ENCODE results near the gene TMEM150A. TPM values are rescaled to one million over a fixed set of nuclear protein-coding genes. Genes with fewer than 3 reads are reported as not detected.
"Not testable (repeated sequence)": the region's sequence is repeated elsewhere in the genome, so short reads cannot be mapped to it uniquely, and the experiment has no call there.

The TMEM150A gene
- total RNA-seq, 1 donor from 2014 or later = 10.1 TPM

DNA sequence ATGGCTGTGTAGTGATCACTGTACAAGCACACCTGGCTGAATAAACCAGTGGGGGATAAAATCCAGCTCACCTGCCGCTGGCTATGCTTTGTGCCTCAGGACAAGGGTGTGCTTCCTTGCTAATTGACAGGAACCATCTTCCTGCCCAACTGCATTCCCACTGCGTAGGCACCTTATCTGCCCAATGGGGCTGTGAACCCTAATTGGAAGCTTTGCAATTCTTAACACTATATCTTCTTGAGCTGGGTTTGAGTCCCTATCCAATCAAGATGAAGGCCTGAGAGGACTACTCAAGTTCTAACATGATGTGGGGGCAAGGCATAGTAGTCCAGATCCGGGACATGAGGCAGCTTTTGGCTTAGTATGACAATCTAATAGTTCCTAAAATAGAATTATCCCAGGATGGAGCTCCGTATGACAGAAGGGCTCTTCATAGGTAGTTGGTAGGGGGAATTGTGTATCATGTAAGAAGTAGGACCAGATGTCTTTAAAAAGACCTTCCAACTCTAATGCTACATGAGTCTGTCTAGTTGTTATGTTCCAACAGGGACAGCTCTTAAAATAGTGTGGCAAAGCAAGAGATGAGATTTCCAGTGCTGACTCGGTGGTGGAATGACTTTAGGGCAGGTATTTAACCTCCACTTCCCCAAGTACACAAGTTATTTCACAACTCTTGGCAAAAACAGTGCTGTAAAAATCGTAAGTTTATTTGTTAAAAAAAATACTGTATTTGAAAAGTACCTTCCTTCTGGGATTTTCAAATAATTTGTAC is 2.3 kb upstream of the TMEM150A start:
- H3K4me1 ChIP-seq = peaks cover 87% of the 10 kb centered on the region
- H3K27me3 ChIP-seq (ENCODE audit: low read depth) = no peaks in the 10 kb centered on the region
- no peak for DNase-seq
- H3K36me3 ChIP-seq = peaks cover 12% of the 10 kb centered on the region
- no peaks in the 10 kb centered on the region for H3K9me3 ChIP-seq (replicated peaks)
- no peak for TF ChIP-seq CTCF (IDR thresholded peaks at IDR 0.05; ENCODE audit: borderline replicate concordance)
- H3K4me3 ChIP-seq = peak overlapping the region; percentile 82
- intact Hi-C loops (cut with micrococcal nuclease) = no loop called here
- H3K27ac ChIP-seq (replicated peaks) = peak overlapping the region; percentile 92

DNA sequence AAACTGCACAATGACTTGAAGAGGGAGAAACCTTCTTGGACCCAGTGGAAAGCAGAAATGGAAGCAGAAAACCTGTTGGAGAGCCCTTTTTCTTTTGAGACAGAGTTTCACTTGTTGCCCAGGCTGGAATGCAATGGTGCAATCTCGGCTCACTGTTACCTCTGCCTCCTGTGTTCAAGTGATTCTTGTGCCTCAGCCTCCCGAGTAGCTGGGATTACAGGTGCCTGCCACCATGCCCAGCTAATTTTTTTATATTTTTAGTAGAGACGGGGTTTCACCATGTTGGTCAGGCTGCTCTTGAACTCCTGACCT is 1.6 kb upstream of the TMEM150A start:
- DNase-seq; intact Hi-C loops (cut with micrococcal nuclease); H3K27me3 ChIP-seq (ENCODE audit: low read depth); H3K9me3 ChIP-seq (replicated peaks): not testable (repeated sequence)
- Histone ChIP-seq H3K4me3 (peak overlapping the region; percentile 82), H3K36me3 (peaks cover 15% of the 10 kb centered on the region), H3K27ac (replicated peaks) (peak overlapping the region; percentile 92), H3K4me1 (peaks cover 80% of the 10 kb centered on the region)

DNA sequence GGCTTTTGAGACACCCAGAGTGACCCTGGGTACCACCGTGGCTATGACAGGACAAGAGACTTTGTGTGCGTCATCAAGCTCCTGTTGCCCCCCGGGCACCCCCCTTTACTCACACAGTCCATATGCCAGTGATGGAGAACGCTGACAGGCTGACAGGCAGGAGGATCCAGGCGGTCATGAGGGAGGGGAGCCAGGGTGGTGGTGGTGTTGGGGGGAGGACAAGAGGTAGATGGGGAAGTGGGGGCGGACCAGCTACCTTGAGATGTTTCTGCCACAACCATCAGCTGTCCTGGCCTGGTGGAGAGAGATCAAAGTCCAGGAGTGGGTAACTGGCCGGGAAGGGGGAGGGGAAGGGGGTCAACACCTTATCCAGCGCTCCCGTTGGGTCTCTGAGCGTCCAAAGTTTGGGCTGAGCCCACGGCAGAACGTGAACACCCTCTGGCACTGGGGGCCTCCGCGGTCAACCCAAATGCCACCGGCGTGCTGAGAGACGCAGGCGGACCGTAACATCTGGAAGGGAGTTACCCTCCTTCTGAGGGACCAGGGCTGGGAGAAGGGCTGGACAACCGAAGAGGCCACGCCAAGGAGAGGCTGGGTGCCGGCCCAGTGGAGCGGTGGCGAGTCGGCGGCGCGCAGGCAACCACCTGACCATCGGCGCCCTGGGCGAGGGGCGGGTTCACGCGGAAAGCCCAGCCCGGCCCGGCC is 575 bp downstream of the TMEM150A start:
- H3K9me3 ChIP-seq (replicated peaks) = no peaks in the 10 kb centered on the region
- no peaks in the 10 kb centered on the region for H3K27me3 ChIP-seq (ENCODE audit: low read depth)
- peak overlapping the region; percentile 92 for H3K27ac ChIP-seq (replicated peaks)
- peaks cover 68% of the 10 kb centered on the region for H3K4me1 ChIP-seq
- intact Hi-C loops (cut with micrococcal nuclease) = no loop called here
- TF ChIP-seq CTCF (IDR thresholded peaks at IDR 0.05; ENCODE audit: borderline replicate concordance) = no peak
- DNase-seq = peak; percentile 78
- H3K4me3 ChIP-seq = peak overlapping the region; percentile 82
- H3K36me3 ChIP-seq = peaks cover 30% of the 10 kb centered on the region

GRCh38 chr2:85600951-85601770 is 1.3 kb downstream of the TMEM150A start:
- TF ChIP-seq CTCF (IDR thresholded peaks at IDR 0.05; ENCODE audit: borderline replicate concordance) = no peak
- Histone ChIP-seq H3K4me1 (peaks cover 68% of the 10 kb centered on the region), H3K27me3 (ENCODE audit: low read depth) (no peaks in the 10 kb centered on the region), H3K27ac (replicated peaks) (peak overlapping the region; percentile 92), H3K4me3 (peak overlapping the region; percentile 82), H3K9me3 (replicated peaks) (no peaks in the 10 kb centered on the region), H3K36me3 (peaks cover 33% of the 10 kb centered on the region)
- no peak for DNase-seq
- intact Hi-C loops (cut with micrococcal nuclease) = no loop called here

GRCh38 chr2:85600235-85600575 is 2.3 kb downstream of the TMEM150A start:
- Histone ChIP-seq H3K36me3 (peaks cover 33% of the 10 kb centered on the region), H3K9me3 (replicated peaks) (no peaks in the 10 kb centered on the region), H3K27me3 (ENCODE audit: low read depth) (no peaks in the 10 kb centered on the region), H3K4me3 (no peak overlapping the region), H3K27ac (replicated peaks) (no peak overlapping the region), H3K4me1 (peaks cover 64% of the 10 kb centered on the region)
- no peak for TF ChIP-seq CTCF (IDR thresholded peaks at IDR 0.05; ENCODE audit: borderline replicate concordance)
- no peak for DNase-seq
- intact Hi-C loops (cut with micrococcal nuclease) = no loop called here

Data from left ventricle myocardium inferior (tissue), 1 donor.